HepG2 (cell line): ENCODE measurements around the gene PRKCG. TPM values are rescaled to one million over a fixed set of nuclear protein-coding genes. Genes with fewer than 3 reads are reported as not detected.

Experiments
- ASH2L ChIP-seq: fragments of 300-600, 200-600 bp; sonication (generic); IDR thresholded peaks from 2 replicates; pipeline ENCODE4 v1.7.0; 2017; ENCODE audit warnings: low read depth, mild to moderate bottlenecking, moderate library complexity, mixed read lengths, low read length; ENCODE audit not compliant: insufficient read length
- FOXJ3 ChIP-seq: sonication (generic); formaldehyde crosslinking; IDR thresholded peaks from 2 replicates; pipeline ENCODE4 v1.4.0; 2020; ENCODE audit warnings: missing genetic modification reagents, mild to moderate bottlenecking, borderline replicate concordance
- GLI4 ChIP-seq: sonication (generic); formaldehyde crosslinking; IDR thresholded peaks from 2 replicates; pipeline ENCODE4 v1.5.1; 2020; ENCODE audit warnings: missing genetic modification reagents, mild to moderate bottlenecking, moderate library complexity, borderline replicate concordance
- HES4 ChIP-seq: sonication (generic); formaldehyde crosslinking; IDR thresholded peaks from 2 replicates; pipeline ENCODE4 v1.9.0; 2021; ENCODE audit warnings: mild to moderate bottlenecking, missing genetic modification reagents, borderline replicate concordance
- HMG20B ChIP-seq: conservative IDR thresholded peaks from 2 replicates; pipeline ENCODE4 v1.6.1; 2016; ENCODE audit warnings: missing genetic modification reagents, missing compliant biosample characterization
- HNRNPLL ChIP-seq: fragments of 200-400 bp; formaldehyde crosslinking; IDR thresholded peaks from 2 replicates; pipeline ENCODE4 v1.6.1; 2017; ENCODE audit warnings: mild to moderate bottlenecking, low read depth, low read length; ENCODE audit not compliant: poor library complexity, severe bottlenecking
- IKZF5 ChIP-seq: IDR thresholded peaks from 2 replicates; pipeline ENCODE4 v1.6.1; 2018; ENCODE audit warnings: missing genetic modification reagents, mild to moderate bottlenecking, missing compliant biosample characterization
- KAT2B ChIP-seq: fragments of 150-350 bp; IDR thresholded peaks from 2 replicates; pipeline ENCODE4 v1.6.1; 2014; ENCODE audit warnings: low read depth, low read length, borderline replicate concordance
- KDM6A ChIP-seq: IDR thresholded peaks from 2 replicates; pipeline ENCODE4 v1.6.1; 2016; ENCODE audit warnings: low read depth
- KLF6 ChIP-seq: IDR thresholded peaks from 2 replicates; pipeline ENCODE4 v1.8.0; 2016; ENCODE audit warnings: missing biosample characterization, missing genetic modification reagents
- NFATC3 ChIP-seq: sonication (generic); formaldehyde crosslinking; IDR thresholded peaks from 2 replicates; pipeline ENCODE4 v1.5.1; 2020; ENCODE audit warnings: mild to moderate bottlenecking, missing genetic modification reagents
- RBFOX2 ChIP-seq: fragments of 200-400 bp; formaldehyde crosslinking; IDR thresholded peaks from 2 replicates; pipeline ENCODE4 v1.6.1; 2017; ENCODE audit warnings: low read depth, mild to moderate bottlenecking, low read length
- REL ChIP-seq: sonication (generic); formaldehyde crosslinking; conservative IDR thresholded peaks from 2 replicates; pipeline ENCODE4 v1.8.0; 2022; ENCODE audit warnings: mild to moderate bottlenecking, missing genetic modification reagents, moderate library complexity
- SAFB2 ChIP-seq: sonication (generic); formaldehyde crosslinking; IDR thresholded peaks from 2 replicates; pipeline ENCODE4 v1.5.1; 2020; ENCODE audit warnings: missing genetic modification reagents, low read depth, mild to moderate bottlenecking, borderline replicate concordance
- SALL1 ChIP-seq: sonication (generic); formaldehyde crosslinking; IDR thresholded peaks from 2 replicates; pipeline ENCODE4 v1.8.0; 2022; ENCODE audit warnings: mild to moderate bottlenecking, missing genetic modification reagents
- STAG1 ChIP-seq: sonication (generic); formaldehyde crosslinking; IDR thresholded peaks from 2 replicates; pipeline ENCODE4 v1.4.0; 2020; ENCODE audit warnings: missing genetic modification reagents
- ZBTB33 ChIP-seq: sonication (generic); formaldehyde crosslinking; IDR thresholded peaks from 2 replicates; pipeline ENCODE4 v1.4.0; 2020; ENCODE audit warnings: missing genetic modification reagents
- ZNF430 ChIP-seq: sonication (generic); formaldehyde crosslinking; IDR thresholded peaks from 2 replicates; pipeline ENCODE4 v1.9.0; 2021; ENCODE audit warnings: mild to moderate bottlenecking, missing genetic modification reagents
- ZNF451 ChIP-seq: sonication (generic); formaldehyde crosslinking; IDR thresholded peaks from 2 replicates; pipeline ENCODE4 v1.5.0; 2020; ENCODE audit warnings: mild to moderate bottlenecking, missing genetic modification reagents
- ZNF552 ChIP-seq: sonication (generic); formaldehyde crosslinking; IDR thresholded peaks from 2 replicates; pipeline ENCODE4 v1.9.0; 2022; ENCODE audit warnings: missing genetic modification reagents, mild to moderate bottlenecking, borderline replicate concordance
- ZNF770 ChIP-seq: sonication (generic); formaldehyde crosslinking; IDR thresholded peaks from 2 replicates; pipeline ENCODE4 v1.5.0; 2020; ENCODE audit warnings: mild to moderate bottlenecking, missing genetic modification reagents
- ZNF784 ChIP-seq: sonication (generic); formaldehyde crosslinking; IDR thresholded peaks from 2 replicates; pipeline ENCODE4 v1.5.1; 2020; ENCODE audit warnings: missing genetic modification reagents, mild to moderate bottlenecking, borderline replicate concordance
- polyA plus RNA-seq, 8 experiments: library from polyadenylated mRNA; depleted of rRNA in 3 of 8; stranded (reverse) in 7 of 8; unstranded in 1 of 8; fragments of >200 nt; fragmentation: Illumina TruSeq in 4 of 8; extraction: Trizol in 4 of 8; gene quantifications; 2 replicates each; pipeline versions ENCODE4 v1.2.1 to v1.2.3, GENCODE V29; 2011 to 2016; ENCODE audit warnings: low read depth in 4 of 8, missing spikeins in 1 of 8, mixed read lengths in 1 of 8; ENCODE audit not compliant: insufficient read depth in 1 of 8
- total RNA-seq, 5 experiments: library from RNA; depleted of rRNA; stranded (reverse); fragments of >200 nt; fragmentation: Illumina TruSeq; extraction: Trizol; gene quantifications; 2 replicates each; pipeline ENCODE4 v1.2.3, GENCODE V29; 2016; ENCODE audit warnings: low read depth in 1 of 5

PRKCG gene
- total and polyA plus RNA-seq, 2 of the 13 experiments (the other 11 are each of a cell fraction or from before 2014, with no cell fraction given) = 0.02 to 0.03 TPM

GRCh38 chr19:53865918-53866864 lies 15.8 kb upstream of the PRKCG start (continued):
- TF ChIP-seq KAT2B (no peak), KLF6 (no peak), ZNF784 (CRISPR knock-in tag) (peak; percentile 40; the same call in 1 of the 2 replicates), ZNF451 (CRISPR knock-in tag) (0 out of 2 replicates have a peak, but pooled peaks have one; percentile 5), SALL1 (CRISPR knock-in tag) (peak; percentile 50; the same call in 1 of the 2 replicates), IKZF5 (CRISPR knock-in tag) (no peak; the same call in 1 of the 2 replicates), FOXJ3 (CRISPR knock-in tag) (no peak), SAFB2 (CRISPR knock-in tag) (peak; percentile 85), STAG1 (CRISPR knock-in tag) (no peak), ZNF430 (CRISPR knock-in tag) (no peak), ZBTB33 (CRISPR knock-in tag) (0 out of 2 replicates have a peak, but pooled peaks have one; percentile 5), GLI4 (peak; percentile 57; the same call in 1 of the 2 replicates), ZNF552 (CRISPR knock-in tag) (0 out of 2 replicates have a peak, but pooled peaks have one; percentile 27), KDM6A (CRISPR knock-in tag) (no peak), HNRNPLL (peak; percentile 89), RBFOX2 (peak; percentile 99), HMG20B (CRISPR knock-in tag) (no peak), NFATC3 (no peak), ASH2L (peak; percentile 35), ZNF770 (CRISPR knock-in tag) (peak; percentile 95), REL (CRISPR knock-in tag) (0 out of 2 replicates have a peak, but pooled peaks have one; percentile 4), HES4 (CRISPR knock-in tag) (peak; percentile 6; the same call in 1 of the 2 replicates)
